ENCODE data around the gene PTGR3.

PTGR3 gene

GRCh38 chr18:75161256-75162028 lies 47.5 kb downstream of the PTGR3 start:
- FAIRE-seq (peak; percentile 71), DNase-seq (ENCODE audit: insufficient read length) (no peak)

GRCh38 chr18:75160364-75160763 lies 48.6 kb downstream of the PTGR3 start:
- DNase-seq (ENCODE audit: insufficient read length) (no peak), FAIRE-seq (no peak)
- TF ChIP-seq POLR2AphosphoS5 (IDR thresholded peaks at IDR 0.05; ENCODE audit: low read depth, low read length) (no peak), TAF1 (IDR thresholded peaks at IDR 0.05; ENCODE audit: borderline replicate concordance, low read depth, low read length) (no peak), POLR2A (IDR thresholded peaks at IDR 0.05; ENCODE audit: low read depth, low read length) (no peak)

More at GRCh38 chr18:75161256-75162028, 47.5 kb downstream of the PTGR3 start:
- TF ChIP-seq POLR2A (IDR thresholded peaks at IDR 0.05; ENCODE audit: low read depth, low read length) (no peak), TAF1 (IDR thresholded peaks at IDR 0.05; ENCODE audit: borderline replicate concordance, low read depth, low read length) (no peak), POLR2AphosphoS5 (IDR thresholded peaks at IDR 0.05; ENCODE audit: low read depth, low read length) (no peak)

- FAIRE-seq (no peak), DNase-seq (ENCODE audit: insufficient read length) (no peak)
- TF ChIP-seq POLR2A (IDR thresholded peaks at IDR 0.05; ENCODE audit: low read depth, low read length), result no peak
- TF ChIP-seq POLR2AphosphoS5 (IDR thresholded peaks at IDR 0.05; ENCODE audit: low read depth, low read length), result no peak
- TF ChIP-seq TAF1 (IDR thresholded peaks at IDR 0.05; ENCODE audit: borderline replicate concordance, low read depth, low read length), result no peak
Observed at GRCh38 chr18:75159646-75160356, 49.1 kb downstream of the PTGR3 start.

GRCh38 chr18:75159238-75159518 lies 49.8 kb downstream of the PTGR3 start:
- DNase-seq (ENCODE audit: insufficient read length) (no peak), FAIRE-seq (no peak)

More at GRCh38 chr18:75159238-75159518, 49.8 kb downstream of the PTGR3 start:
- TF ChIP-seq POLR2AphosphoS5 (IDR thresholded peaks at IDR 0.05; ENCODE audit: low read depth, low read length) (no peak), POLR2A (IDR thresholded peaks at IDR 0.05; ENCODE audit: low read depth, low read length) (no peak), TAF1 (IDR thresholded peaks at IDR 0.05; ENCODE audit: borderline replicate concordance, low read depth, low read length) (no peak)
